HCT116 (cell line): ENCODE results near the gene CPSF7.

Source experiments
- CEBPB ChIP-seq: IDR thresholded peaks from 2 replicates; pipeline ENCODE4 v1.6.1; 2012; ENCODE audit warnings: low read depth
- EGR1 ChIP-seq: IDR thresholded peaks from 2 replicates; pipeline ENCODE4 v1.6.1; 2012; ENCODE audit warnings: low read depth
- EZH2 ChIP-seq: fragments of 200-600 bp; sonication (generic); IDR thresholded peaks from 2 replicates; pipeline ENCODE4 v1.6.1; 2017; ENCODE audit warnings: antibody characterized with exemption, mixed run types
- FOSL1 ChIP-seq: IDR thresholded peaks from 2 replicates; pipeline ENCODE4 v1.6.1; 2012; ENCODE audit warnings: low read depth
- POLR2A ChIP-seq: IDR thresholded peaks from 2 replicates; pipeline ENCODE4 v1.7.0; 2011; ENCODE audit warnings: borderline replicate concordance; ENCODE audit not compliant: insufficient read depth, insufficient read length; ENCODE audit errors: extremely low read depth
- POLR2AphosphoS5 ChIP-seq: IDR thresholded peaks from 2 replicates; pipeline ENCODE4 v1.6.1; 2011; ENCODE audit warnings: mild to moderate bottlenecking, low read depth, low read length, moderate library complexity
- RAD21 ChIP-seq: IDR thresholded peaks from 2 replicates; pipeline ENCODE4 v1.6.1; 2012; ENCODE audit warnings: low read depth, mild to moderate bottlenecking
- SP1 ChIP-seq: IDR thresholded peaks from 2 replicates; pipeline ENCODE4 v1.6.1; 2012; ENCODE audit warnings: low read depth
- ZNF274 ChIP-seq: fragments of 200-500 bp; sonication (Bioruptor generic); IDR thresholded peaks from 2 replicates; pipeline ENCODE4 v1.6.1; 2014; ENCODE audit warnings: mild to moderate bottlenecking, low read depth, low read length, inconsistent platforms
- TF ChIP-seq, protein P1 (sequence below): IDR thresholded peaks from 2 replicates; pipeline ENCODE4 v1.6.1; 2012; ENCODE audit warnings: low read depth
- TF ChIP-seq, protein P2 (sequence below), 3 experiments: fragments of 200-600 bp in 1 of 3; sonication (generic) in 1 of 3; IDR thresholded peaks in 2 of 3; conservative IDR thresholded peaks in 1 of 3; 2 replicates each; pipeline ENCODE4 v1.5.1; 2012 to 2017; ENCODE audit warnings: low read depth in 2 of 3, low read length in 2 of 3, antibody characterized with exemption in 1 of 3, borderline replicate concordance in 1 of 3, control low read depth in 1 of 3, mild to moderate bottlenecking in 1 of 3, mixed read lengths in 1 of 3, mixed run types in 1 of 3, moderate library complexity in 1 of 3; ENCODE audit not compliant: insufficient read depth in 1 of 3
- TF ChIP-seq, protein P3 (sequence below): IDR thresholded peaks from 2 replicates; pipeline ENCODE4 v1.6.1; 2012
- TF ChIP-seq, protein P4 (sequence below): IDR thresholded peaks from 2 replicates; pipeline ENCODE4 v1.6.1; 2011; ENCODE audit warnings: mild to moderate bottlenecking, low read length, moderate library complexity; ENCODE audit not compliant: insufficient replicate concordance; ENCODE audit errors: extremely low read depth
- TF ChIP-seq, protein P5 (sequence below): IDR thresholded peaks from 2 replicates; pipeline ENCODE4 v1.6.1; 2012

DNA sequence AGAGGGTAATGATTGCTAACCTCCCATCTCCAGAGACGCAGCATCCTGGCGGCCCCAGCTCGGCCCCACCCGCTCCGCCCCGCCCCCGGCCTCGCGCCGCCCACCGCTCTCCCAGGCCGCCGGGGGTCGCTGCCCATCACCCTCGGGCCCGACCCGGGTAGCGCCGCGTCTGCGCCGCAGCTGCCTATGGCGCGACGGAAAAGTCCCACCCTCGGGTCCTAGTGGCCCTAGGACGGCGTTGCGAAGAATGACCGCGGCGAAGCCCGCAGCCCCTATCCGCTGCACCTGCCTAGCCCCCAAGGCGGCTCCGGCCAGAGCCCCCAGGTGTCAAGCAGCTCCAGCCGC lies 457 bp downstream of the CPSF7 start:
- TF ChIP-seq, protein P1, sequence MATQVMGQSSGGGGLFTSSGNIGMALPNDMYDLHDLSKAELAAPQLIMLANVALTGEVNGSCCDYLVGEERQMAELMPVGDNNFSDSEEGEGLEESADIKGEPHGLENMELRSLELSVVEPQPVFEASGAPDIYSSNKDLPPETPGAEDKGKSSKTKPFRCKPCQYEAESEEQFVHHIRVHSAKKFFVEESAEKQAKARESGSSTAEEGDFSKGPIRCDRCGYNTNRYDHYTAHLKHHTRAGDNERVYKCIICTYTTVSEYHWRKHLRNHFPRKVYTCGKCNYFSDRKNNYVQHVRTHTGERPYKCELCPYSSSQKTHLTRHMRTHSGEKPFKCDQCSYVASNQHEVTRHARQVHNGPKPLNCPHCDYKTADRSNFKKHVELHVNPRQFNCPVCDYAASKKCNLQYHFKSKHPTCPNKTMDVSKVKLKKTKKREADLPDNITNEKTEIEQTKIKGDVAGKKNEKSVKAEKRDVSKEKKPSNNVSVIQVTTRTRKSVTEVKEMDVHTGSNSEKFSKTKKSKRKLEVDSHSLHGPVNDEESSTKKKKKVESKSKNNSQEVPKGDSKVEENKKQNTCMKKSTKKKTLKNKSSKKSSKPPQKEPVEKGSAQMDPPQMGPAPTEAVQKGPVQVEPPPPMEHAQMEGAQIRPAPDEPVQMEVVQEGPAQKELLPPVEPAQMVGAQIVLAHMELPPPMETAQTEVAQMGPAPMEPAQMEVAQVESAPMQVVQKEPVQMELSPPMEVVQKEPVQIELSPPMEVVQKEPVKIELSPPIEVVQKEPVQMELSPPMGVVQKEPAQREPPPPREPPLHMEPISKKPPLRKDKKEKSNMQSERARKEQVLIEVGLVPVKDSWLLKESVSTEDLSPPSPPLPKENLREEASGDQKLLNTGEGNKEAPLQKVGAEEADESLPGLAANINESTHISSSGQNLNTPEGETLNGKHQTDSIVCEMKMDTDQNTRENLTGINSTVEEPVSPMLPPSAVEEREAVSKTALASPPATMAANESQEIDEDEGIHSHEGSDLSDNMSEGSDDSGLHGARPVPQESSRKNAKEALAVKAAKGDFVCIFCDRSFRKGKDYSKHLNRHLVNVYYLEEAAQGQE, result no peak
- TF ChIP-seq, protein P2, sequence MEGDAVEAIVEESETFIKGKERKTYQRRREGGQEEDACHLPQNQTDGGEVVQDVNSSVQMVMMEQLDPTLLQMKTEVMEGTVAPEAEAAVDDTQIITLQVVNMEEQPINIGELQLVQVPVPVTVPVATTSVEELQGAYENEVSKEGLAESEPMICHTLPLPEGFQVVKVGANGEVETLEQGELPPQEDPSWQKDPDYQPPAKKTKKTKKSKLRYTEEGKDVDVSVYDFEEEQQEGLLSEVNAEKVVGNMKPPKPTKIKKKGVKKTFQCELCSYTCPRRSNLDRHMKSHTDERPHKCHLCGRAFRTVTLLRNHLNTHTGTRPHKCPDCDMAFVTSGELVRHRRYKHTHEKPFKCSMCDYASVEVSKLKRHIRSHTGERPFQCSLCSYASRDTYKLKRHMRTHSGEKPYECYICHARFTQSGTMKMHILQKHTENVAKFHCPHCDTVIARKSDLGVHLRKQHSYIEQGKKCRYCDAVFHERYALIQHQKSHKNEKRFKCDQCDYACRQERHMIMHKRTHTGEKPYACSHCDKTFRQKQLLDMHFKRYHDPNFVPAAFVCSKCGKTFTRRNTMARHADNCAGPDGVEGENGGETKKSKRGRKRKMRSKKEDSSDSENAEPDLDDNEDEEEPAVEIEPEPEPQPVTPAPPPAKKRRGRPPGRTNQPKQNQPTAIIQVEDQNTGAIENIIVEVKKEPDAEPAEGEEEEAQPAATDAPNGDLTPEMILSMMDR (IDR thresholded peaks at IDR 0.05 in 2 of 3, conservative IDR thresholded peaks at IDR 0.05 in 1 of 3; ENCODE audit: borderline replicate concordance in 1 of 3, insufficient read depth in 1 of 3, low read depth in 2 of 3, low read length in 2 of 3), result peak in 1 of 3 experiments; percentile 33; a peak in 1 of 6 replicates
- TF ChIP-seq EZH2 (no peak), POLR2A (no peak), FOSL1 (no peak), POLR2AphosphoS5 (peak; percentile 38; the same call in 1 of the 2 replicates), SP1 (no peak), CEBPB (no peak), ZNF274 (no peak), RAD21 (no peak), EGR1 (no peak)
- TF ChIP-seq, protein P3, sequence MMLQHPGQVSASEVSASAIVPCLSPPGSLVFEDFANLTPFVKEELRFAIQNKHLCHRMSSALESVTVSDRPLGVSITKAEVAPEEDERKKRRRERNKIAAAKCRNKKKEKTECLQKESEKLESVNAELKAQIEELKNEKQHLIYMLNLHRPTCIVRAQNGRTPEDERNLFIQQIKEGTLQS, result no peak
- TF ChIP-seq, protein P4, sequence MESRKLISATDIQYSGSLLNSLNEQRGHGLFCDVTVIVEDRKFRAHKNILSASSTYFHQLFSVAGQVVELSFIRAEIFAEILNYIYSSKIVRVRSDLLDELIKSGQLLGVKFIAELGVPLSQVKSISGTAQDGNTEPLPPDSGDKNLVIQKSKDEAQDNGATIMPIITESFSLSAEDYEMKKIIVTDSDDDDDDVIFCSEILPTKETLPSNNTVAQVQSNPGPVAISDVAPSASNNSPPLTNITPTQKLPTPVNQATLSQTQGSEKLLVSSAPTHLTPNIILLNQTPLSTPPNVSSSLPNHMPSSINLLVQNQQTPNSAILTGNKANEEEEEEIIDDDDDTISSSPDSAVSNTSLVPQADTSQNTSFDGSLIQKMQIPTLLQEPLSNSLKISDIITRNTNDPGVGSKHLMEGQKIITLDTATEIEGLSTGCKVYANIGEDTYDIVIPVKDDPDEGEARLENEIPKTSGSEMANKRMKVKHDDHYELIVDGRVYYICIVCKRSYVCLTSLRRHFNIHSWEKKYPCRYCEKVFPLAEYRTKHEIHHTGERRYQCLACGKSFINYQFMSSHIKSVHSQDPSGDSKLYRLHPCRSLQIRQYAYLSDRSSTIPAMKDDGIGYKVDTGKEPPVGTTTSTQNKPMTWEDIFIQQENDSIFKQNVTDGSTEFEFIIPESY, result no peak
- TF ChIP-seq, protein P5, sequence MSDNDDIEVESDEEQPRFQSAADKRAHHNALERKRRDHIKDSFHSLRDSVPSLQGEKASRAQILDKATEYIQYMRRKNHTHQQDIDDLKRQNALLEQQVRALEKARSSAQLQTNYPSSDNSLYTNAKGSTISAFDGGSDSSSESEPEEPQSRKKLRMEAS, result no peak
